HepG2 (cell line): ENCODE data around the gene NREP. TPM values are rescaled to one million over a fixed set of nuclear protein-coding genes. Genes with fewer than 3 reads are reported as not detected.

ENCODE experiments used
- AGO2 ChIP-seq: fragments of 200-400 bp; formaldehyde crosslinking; optimal IDR thresholded peaks from 2 replicates; pipeline ENCODE3; 2017; ENCODE audit warnings: mild to moderate bottlenecking, low read depth, low read length, moderate library complexity
- AHR ChIP-seq: IDR thresholded peaks from 2 replicates; pipeline ENCODE4 v1.6.1; 2018; ENCODE audit warnings: missing genetic modification reagents, missing compliant biosample characterization
- ATF7 ChIP-seq, 2 experiments: fragments of 450-650 bp in 1 of 2; sonication (generic) in 1 of 2; formaldehyde crosslinking in 1 of 2; IDR thresholded peaks; 2 replicates each; pipeline versions ENCODE4 v1.4.0 to v1.6.1; 2016 to 2020; ENCODE audit warnings: antibody characterized with exemption in 1 of 2, mild to moderate bottlenecking in 1 of 2, missing genetic modification reagents in 1 of 2
- GFI1 ChIP-seq: sonication (generic); formaldehyde crosslinking; IDR thresholded peaks from 2 replicates; pipeline ENCODE4 v1.5.0; 2020; ENCODE audit warnings: missing genetic modification reagents, mild to moderate bottlenecking, borderline replicate concordance
- GZF1 ChIP-seq: sonication (generic); formaldehyde crosslinking; IDR thresholded peaks from 2 replicates; pipeline ENCODE4 v1.5.1; 2020; ENCODE audit warnings: mild to moderate bottlenecking, missing genetic modification reagents
- KAT8 ChIP-seq: IDR thresholded peaks from 2 replicates; pipeline ENCODE4 v1.6.1; 2016; ENCODE audit warnings: missing genetic modification reagents, missing compliant biosample characterization
- MXD1 ChIP-seq: sonication (generic); formaldehyde crosslinking; IDR thresholded peaks from 2 replicates; pipeline ENCODE4 v1.4.0; 2020; ENCODE audit warnings: mild to moderate bottlenecking, missing genetic modification reagents
- NR2F2 ChIP-seq: IDR thresholded peaks from 2 replicates; pipeline ENCODE4 v1.6.1; 2012; ENCODE audit warnings: low read depth, inconsistent platforms, borderline replicate concordance
- PHF5A ChIP-seq: IDR thresholded peaks from one replicate; pipeline ENCODE4 v1.6.1; 2018; ENCODE audit warnings: low read depth, missing genetic modification reagents; ENCODE audit not compliant: unreplicated experiment
- RNF219 ChIP-seq: sonication (generic); formaldehyde crosslinking; IDR thresholded peaks from 2 replicates; pipeline ENCODE4 v1.5.0; 2020; ENCODE audit warnings: mild to moderate bottlenecking, missing genetic modification reagents
- U2AF2 ChIP-seq: fragments of 200-400 bp; formaldehyde crosslinking; IDR thresholded peaks from 2 replicates; pipeline ENCODE4 v1.6.1; 2017; ENCODE audit warnings: low read depth, mild to moderate bottlenecking, low read length
- XRCC5 ChIP-seq: fragments of 200-400 bp; formaldehyde crosslinking; optimal IDR thresholded peaks from 2 replicates; pipeline ENCODE3; 2017; ENCODE audit warnings: mild to moderate bottlenecking, low read length
- ZKSCAN5 ChIP-seq: sonication (generic); formaldehyde crosslinking; IDR thresholded peaks from 2 replicates; pipeline ENCODE4 v1.5.1; 2020; ENCODE audit warnings: mild to moderate bottlenecking, missing genetic modification reagents
- ZMYM4 ChIP-seq: sonication (generic); formaldehyde crosslinking; IDR thresholded peaks from 2 replicates; pipeline ENCODE4 v1.8.1; 2023; ENCODE audit warnings: mild to moderate bottlenecking, missing genetic modification reagents
- ZNF101 ChIP-seq: sonication (generic); formaldehyde crosslinking; IDR thresholded peaks from 2 replicates; pipeline ENCODE4 v1.4.0; 2020; ENCODE audit warnings: mild to moderate bottlenecking, low read depth, missing genetic modification reagents, borderline replicate concordance
- ZNF260 ChIP-seq: sonication (generic); formaldehyde crosslinking; IDR thresholded peaks from 2 replicates; pipeline ENCODE4 v1.4.0; 2020; ENCODE audit warnings: missing genetic modification reagents, low read depth, mild to moderate bottlenecking, borderline replicate concordance
- ZNF264 ChIP-seq: sonication (generic); formaldehyde crosslinking; IDR thresholded peaks from 2 replicates; pipeline ENCODE4 v1.4.0; 2020; ENCODE audit warnings: missing genetic modification reagents
- ZNF337 ChIP-seq: sonication (generic); formaldehyde crosslinking; IDR thresholded peaks from 2 replicates; pipeline ENCODE4 v1.5.1; 2020; ENCODE audit warnings: missing genetic modification reagents, low read depth, mild to moderate bottlenecking, borderline replicate concordance
- ZNF484 ChIP-seq: sonication (generic); formaldehyde crosslinking; IDR thresholded peaks from 2 replicates; pipeline ENCODE4 v1.5.1; 2020; ENCODE audit warnings: mild to moderate bottlenecking, low read depth, missing genetic modification reagents, borderline replicate concordance
- ZNF496 ChIP-seq: sonication (generic); formaldehyde crosslinking; IDR thresholded peaks from 2 replicates; pipeline ENCODE4 v1.8.1; 2023; ENCODE audit warnings: mild to moderate bottlenecking, moderate library complexity, missing genetic modification reagents; ENCODE audit not compliant: insufficient replicate concordance
- ZNF563 ChIP-seq: sonication (generic); formaldehyde crosslinking; IDR thresholded peaks from 2 replicates; pipeline ENCODE4 v1.8.0; 2022; ENCODE audit warnings: mild to moderate bottlenecking, moderate library complexity, missing genetic modification reagents
- ZNF589 ChIP-seq: sonication (generic); formaldehyde crosslinking; conservative IDR thresholded peaks from 2 replicates; pipeline ENCODE4 v1.8.0; 2022; ENCODE audit warnings: mild to moderate bottlenecking, moderate library complexity, missing genetic modification reagents
- ZNF607 ChIP-seq: sonication (generic); formaldehyde crosslinking; IDR thresholded peaks from 2 replicates; pipeline ENCODE4 v1.5.1; 2020; ENCODE audit warnings: missing genetic modification reagents, mild to moderate bottlenecking, borderline replicate concordance
- ZNF792 ChIP-seq: IDR thresholded peaks from 2 replicates; pipeline ENCODE4 v1.6.1; 2016
- ZNF839 ChIP-seq: sonication (generic); formaldehyde crosslinking; IDR thresholded peaks from 2 replicates; pipeline ENCODE4 v1.4.0; 2020; ENCODE audit warnings: missing genetic modification reagents, mild to moderate bottlenecking, borderline replicate concordance
- ZNF891 ChIP-seq: sonication (generic); formaldehyde crosslinking; IDR thresholded peaks from 2 replicates; pipeline ENCODE4 v1.5.0; 2020; ENCODE audit warnings: mild to moderate bottlenecking, missing genetic modification reagents
- polyA plus RNA-seq, 8 experiments: library from polyadenylated mRNA; depleted of rRNA in 3 of 8; stranded (reverse) in 7 of 8; unstranded in 1 of 8; fragments of >200 nt; fragmentation: Illumina TruSeq in 4 of 8; extraction: Trizol in 4 of 8; gene quantifications; 2 replicates each; pipeline versions ENCODE4 v1.2.1 to v1.2.3, GENCODE V29; 2011 to 2016; ENCODE audit warnings: low read depth in 4 of 8, missing spikeins in 1 of 8, mixed read lengths in 1 of 8; ENCODE audit not compliant: insufficient read depth in 1 of 8
- total RNA-seq, 5 experiments: library from RNA; depleted of rRNA; stranded (reverse); fragments of >200 nt; fragmentation: Illumina TruSeq; extraction: Trizol; gene quantifications; 2 replicates each; pipeline ENCODE4 v1.2.3, GENCODE V29; 2016; ENCODE audit warnings: low read depth in 1 of 5

Gene NREP
- total and polyA plus RNA-seq, 2 of the 13 experiments (the other 11 are each of a cell fraction or from before 2014, with no cell fraction given), result 40.5 to 102 TPM

- peak; percentile 87 for TF ChIP-seq AGO2
- TF ChIP-seq MXD1 (CRISPR knock-in tag), result peak; percentile 70; the same call in 1 of the 2 replicates
- TF ChIP-seq ZMYM4 (CRISPR knock-in tag), result peak; percentile 42; the same call in 1 of the 2 replicates
- no peak for TF ChIP-seq ZNF496 (CRISPR knock-in tag)
- TF ChIP-seq NR2F2, result 0 out of 2 replicates have a peak, but pooled peaks have one; percentile 34
- peak; percentile 58; the same call in 1 of the 2 replicates for TF ChIP-seq ZNF891 (CRISPR knock-in tag)
- peak; percentile 47; the same call in 1 of the 2 replicates for TF ChIP-seq KAT8 (CRISPR knock-in tag)
- peak; percentile 40; the same call in 1 of the 2 replicates for TF ChIP-seq ATF7 (IDR thresholded peaks at IDR 0.05)
- peak; percentile 76 for TF ChIP-seq ATF7 (CRISPR knock-in tag; IDR thresholded peaks at IDR 0.05)
- TF ChIP-seq AHR (CRISPR knock-in tag), result no peak
- TF ChIP-seq GFI1 (CRISPR knock-in tag), result 0 out of 2 replicates have a peak, but pooled peaks have one; percentile 40
- TF ChIP-seq ZNF839 (CRISPR knock-in tag), result 0 out of 2 replicates have a peak, but pooled peaks have one; percentile 43
- no peak for TF ChIP-seq ZNF484 (CRISPR knock-in tag)
- no peak for TF ChIP-seq RNF219 (CRISPR knock-in tag)
- TF ChIP-seq ZNF563, result peak; percentile 70; the same call in 1 of the 2 replicates
- TF ChIP-seq ZNF101 (CRISPR knock-in tag), result 0 out of 2 replicates have a peak, but pooled peaks have one; percentile 62
- no peak for TF ChIP-seq XRCC5
- no peak for TF ChIP-seq ZNF260
- TF ChIP-seq GZF1 (CRISPR knock-in tag), result no peak
- TF ChIP-seq ZNF607 (CRISPR knock-in tag), result peak; percentile 43; the same call in 1 of the 2 replicates
- TF ChIP-seq ZNF264, result no peak
- TF ChIP-seq ZNF589 (CRISPR knock-in tag), result peak; percentile 70; the same call in 1 of the 2 replicates
- TF ChIP-seq PHF5A (CRISPR knock-in tag), result no peak
- TF ChIP-seq ZNF337 (CRISPR knock-in tag), result no peak
- no peak for TF ChIP-seq ZKSCAN5 (CRISPR knock-in tag)
- no peak for TF ChIP-seq U2AF2
- TF ChIP-seq ZNF792, result no peak; the same call in none of the 2 replicates
Measured at GRCh38 chr5:111757355-111758283, 625 bp upstream of the NREP start (continued).
